HG03039 (cell line): Measurements from ENCODE around the gene CCDC3.
"Not testable (repeated sequence)": the region's sequence is repeated elsewhere in the genome, so short reads cannot be mapped to it uniquely, and the experiment has no call there.

Experiments
- ATAC-seq: cut with Tn5 transposase; IDR thresholded peaks from one replicate; pipeline ENCODE4 v1.9.1; 2021; ENCODE audit warnings: mild to moderate bottlenecking, moderate library complexity; ENCODE audit not compliant: unreplicated experiment

Gene CCDC3

DNA sequence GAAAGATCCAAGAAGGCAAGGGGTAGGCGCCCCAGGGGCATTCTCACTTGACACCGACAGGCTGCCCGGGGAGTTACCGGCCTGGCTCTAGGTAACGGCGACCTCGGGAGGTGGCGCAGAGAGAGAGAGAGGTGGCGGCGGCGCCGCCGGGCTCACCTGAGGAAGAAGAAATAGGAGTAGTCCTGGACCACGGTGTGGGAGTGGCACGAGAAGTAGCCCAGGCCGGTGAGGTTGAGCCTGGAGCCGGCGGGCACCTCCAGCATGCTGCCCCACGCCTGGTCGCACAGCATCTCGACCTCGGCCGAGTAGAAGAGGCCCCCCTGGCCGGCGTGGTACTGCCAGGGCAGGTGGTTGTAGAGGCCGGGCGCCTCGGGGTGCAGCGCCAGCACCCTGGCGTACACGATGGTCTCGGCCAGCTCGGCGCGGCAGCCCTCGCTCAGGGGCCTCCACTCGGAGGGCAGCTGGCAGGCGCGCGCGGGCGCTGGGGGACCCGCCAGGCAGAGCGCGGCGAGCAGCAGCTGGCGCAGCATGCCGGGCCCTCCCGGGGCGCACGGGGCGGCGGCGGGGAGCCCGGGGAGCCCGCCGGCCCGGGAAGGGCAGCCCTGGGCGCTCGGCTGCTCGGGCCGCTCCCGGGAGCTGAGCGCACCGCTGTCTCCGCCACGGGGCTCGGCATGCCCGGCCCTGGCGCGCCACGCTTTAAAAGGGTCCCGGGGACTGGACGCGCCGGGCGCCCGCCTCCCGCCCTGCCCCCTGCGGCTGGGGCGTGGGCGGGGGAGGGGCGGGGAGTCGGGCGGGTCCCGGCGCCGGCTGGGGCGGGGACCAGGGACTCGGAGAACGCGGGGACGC, at the start of gene CCDC3:
TSS of gene CCDC3 (minus strand) at position 673 of the 846 bp plus-strand sequence. CDS start at position 530, 143 bp downstream.
- no peak for ATAC-seq

DNA sequence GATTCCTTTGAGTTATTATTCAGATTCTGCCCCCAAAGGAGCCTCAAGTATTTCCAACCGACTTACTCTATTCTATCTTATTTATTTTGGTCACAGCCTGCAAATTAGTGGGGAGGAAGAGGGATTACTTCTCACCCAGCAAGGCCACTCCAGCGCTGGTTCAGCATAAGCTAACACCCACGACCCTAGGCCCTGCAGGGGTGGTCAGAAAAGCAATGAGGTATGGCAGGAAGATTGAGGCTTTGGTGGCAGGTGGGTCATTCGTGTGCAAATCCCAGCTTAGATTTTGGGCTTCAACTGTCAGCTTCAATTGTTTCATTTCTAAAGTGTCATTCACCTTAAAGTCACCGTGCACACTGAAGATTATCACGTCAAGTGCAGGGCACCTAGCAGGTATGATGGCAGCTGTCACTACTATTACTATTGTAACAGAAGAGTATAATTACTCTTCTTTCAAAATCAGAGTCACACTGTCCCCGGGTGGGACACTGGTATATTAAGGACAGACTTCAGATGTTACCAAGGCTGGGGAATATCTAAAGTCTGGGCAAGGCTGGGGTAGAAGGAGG, 49.7 kb upstream of the CCDC3 start:
- ATAC-seq = no peak

DNA sequence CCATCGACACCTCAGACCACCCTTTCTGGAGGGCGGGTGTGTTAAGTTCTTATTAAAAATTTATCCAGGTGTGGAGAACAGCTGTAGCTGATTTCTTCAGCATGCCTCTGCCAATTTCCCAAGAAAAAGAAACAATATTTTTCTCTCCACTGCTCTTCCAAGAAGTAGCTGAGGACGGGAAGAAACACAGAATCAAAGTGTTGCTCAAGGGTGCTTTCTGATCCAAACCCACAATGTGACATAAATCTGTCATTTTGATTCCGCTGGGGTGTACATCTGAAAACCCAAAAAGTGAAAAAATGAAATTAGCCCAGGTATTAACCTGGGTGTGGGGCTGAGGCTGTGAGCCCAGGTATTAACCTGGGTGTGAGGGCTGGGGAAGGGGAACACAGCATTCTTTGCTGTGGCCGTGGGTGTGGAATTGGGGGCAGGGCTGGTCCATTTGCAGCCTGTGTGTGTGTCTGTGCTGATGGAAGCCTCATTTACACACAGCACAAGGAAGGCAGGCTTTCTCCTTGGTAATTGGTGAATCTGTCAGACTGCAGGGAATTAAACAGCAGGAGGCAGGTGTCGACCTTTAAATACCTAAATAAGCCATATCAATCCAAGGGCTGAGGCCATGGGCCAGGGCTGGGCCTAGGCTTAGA, 48.4 kb upstream of the CCDC3 start:
- no peak for ATAC-seq

DNA sequence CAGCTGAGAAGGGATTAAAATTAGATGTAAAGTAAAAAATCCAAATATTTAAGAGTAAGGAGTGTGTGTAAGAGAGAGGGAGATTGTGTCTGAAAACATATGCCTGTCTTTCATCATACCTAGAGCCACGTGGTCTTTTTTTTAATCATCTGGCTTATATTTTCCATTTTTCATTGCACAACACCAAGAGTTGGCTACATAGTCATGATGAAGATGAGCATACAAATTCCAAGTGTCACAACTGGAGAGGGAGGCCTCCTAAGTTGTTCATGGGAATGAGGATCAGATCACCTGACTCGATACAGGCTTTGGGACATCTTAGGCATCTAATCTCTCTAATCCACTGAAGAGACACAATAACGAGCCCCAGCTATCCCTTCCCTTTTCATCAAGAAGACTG, 47.2 kb upstream of the CCDC3 start:
- no peak for ATAC-seq

DNA sequence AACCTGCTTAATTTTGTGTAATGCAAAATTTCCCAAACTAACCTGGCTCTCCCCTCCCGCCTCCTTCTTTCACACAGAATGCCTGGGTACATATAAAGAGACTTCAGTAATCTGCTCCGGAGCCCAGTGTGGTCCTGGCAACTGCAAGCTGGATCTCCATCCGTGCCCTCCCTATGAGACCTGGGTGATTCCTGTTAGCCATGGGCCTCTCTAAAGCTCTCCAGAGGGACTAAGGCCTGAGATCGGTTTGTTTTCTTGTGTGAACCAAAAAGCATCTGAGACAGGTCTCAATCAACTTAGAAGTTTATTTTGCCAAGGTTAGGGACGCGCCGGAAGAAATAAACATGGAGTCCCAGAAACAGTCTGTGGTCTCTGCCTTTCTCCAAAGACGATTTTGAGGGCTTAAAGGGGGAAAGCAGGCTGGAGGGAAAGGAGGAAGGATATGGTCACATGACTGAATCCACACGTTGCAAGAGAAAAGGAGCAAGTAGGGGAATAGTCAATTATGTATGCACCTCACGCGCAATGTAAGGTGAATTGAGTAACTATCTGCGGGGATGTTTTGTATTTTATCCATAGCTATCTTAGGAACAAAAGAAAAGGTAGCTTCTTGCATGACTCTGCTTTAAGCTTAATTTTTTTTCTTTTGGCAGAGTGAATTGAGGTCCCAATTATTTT, 46.2 kb upstream of the CCDC3 start:
- ATAC-seq = no peak

DNA sequence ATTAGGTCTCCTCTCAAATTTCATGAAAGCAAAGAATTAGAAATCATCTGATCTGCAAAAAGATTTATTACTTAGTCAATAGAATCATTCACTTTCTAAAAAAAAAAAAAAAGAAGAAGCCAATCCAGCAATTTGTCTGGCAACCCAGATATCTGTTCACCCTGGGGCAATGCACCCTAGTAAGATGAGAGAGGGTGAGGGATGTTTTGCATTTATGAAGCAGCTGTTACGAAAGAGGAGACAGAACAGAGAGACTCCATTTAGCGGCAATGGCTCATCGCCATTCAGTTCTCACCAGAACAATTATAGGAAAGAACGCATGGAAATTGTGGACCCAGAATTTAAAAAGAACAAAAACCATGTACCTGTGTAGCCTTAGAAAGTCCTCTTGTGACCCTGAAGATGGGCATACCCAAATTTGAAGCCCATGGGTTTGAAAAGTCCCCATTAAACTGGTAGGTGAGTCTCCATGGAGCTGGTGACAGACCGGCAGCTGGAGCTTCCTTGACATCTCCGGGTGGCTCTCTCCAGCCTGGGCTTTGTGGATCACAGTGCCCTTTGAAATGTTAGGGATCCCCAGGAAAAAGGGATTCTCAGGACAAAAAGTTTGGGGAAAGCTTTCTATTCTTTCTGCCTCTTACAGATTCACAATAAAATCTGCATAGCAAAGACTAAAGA, 45.5 kb upstream of the CCDC3 start:
- no peak for ATAC-seq

DNA sequence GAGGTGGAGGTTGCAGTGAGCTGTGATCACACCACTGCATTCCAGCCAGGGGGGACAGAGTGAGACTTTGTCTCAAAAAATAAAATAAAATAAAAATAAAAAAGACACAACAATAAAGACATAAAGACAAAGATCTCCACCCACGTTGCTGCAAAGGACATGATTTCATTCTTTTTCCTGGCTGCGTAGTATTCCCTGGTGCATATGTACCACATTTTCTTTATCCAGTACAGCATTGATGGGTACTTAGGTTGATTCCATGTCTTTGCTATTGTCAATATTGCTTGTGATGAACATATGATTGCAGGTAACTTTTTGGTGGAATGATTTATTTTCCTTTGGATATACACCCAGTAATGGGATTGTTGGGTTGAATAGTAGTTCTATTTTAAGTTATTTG, 42.0 kb upstream of the CCDC3 start:
- ATAC-seq = no peak

DNA sequence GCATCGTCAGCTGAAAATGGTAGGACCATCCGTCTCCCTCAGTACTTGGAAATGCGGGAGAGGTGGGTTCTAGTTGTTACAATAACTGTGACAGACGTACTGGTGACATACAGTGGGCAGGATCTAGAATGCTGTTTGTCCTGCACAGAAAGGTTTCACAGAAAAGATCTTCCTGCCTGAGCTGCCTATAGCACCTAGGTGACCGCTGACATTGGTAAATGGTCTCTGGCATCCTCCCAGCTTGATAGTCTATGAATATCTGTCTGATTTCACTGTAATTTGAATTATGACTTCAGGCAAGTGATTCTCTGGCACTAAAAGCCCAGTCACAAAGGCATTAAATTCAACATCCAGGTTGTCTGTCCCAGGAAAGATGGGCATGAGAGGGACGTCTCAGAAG, 38.2 kb upstream of the CCDC3 start:
- no peak for ATAC-seq

DNA sequence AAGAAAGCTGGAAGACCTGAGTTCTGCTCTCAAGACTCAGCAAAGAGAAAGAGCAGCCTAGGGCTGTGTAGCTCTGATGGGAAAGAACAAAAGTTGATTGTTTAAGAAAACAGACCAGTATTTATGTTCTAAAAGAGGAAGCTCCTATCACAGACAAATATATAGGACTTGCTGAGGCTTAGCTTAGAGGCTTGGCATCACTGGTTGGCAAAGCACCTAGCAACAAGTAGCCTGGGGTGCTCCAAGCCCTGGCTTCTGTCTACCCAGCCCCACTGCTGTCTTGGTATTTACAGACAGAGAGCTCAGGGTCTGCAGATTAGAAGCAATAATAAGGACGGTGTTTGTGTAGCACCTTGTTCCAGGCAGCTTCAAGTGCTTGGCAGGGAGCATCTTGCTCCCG, 36.9 kb upstream of the CCDC3 start:
- ATAC-seq = no peak

DNA sequence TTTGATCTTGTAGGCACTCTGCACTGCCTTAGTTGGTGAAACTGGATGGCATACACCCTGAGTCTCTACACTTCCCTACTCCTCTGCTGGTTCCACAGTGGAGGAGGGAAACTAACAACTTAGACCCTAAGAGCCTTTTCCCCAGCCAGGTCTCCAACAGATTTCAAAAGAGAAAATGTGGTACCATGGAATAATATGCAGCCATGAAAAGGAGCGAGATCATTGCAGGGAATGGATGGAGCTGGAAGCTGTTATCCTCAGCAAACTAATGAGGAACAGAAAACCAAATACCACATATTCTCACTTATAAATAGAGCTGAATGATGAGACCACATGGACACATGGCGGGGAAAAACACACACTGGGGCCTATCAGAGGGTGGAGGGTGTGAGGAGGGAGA, 36.3 kb upstream of the CCDC3 start:
- no peak for ATAC-seq

DNA sequence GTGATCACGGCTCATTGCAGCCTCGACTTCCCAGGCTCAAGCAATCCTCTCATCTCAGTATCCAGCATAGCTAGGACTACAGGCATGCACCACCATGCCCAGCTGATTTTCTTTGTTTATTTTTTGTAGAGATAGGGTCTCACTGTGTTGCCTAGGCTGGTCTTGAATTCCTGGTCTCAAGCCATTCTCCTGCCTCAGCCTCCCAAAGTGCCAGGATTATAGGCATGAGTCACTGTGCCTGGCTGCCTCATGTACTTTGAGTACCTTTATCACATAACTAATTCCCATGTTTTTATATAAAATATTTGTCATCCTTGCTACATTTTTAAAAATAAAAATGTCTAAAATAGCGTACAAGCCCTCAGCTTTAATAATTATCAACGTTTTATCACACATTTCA, 35.3 kb upstream of the CCDC3 start:
- ATAC-seq = no peak

DNA sequence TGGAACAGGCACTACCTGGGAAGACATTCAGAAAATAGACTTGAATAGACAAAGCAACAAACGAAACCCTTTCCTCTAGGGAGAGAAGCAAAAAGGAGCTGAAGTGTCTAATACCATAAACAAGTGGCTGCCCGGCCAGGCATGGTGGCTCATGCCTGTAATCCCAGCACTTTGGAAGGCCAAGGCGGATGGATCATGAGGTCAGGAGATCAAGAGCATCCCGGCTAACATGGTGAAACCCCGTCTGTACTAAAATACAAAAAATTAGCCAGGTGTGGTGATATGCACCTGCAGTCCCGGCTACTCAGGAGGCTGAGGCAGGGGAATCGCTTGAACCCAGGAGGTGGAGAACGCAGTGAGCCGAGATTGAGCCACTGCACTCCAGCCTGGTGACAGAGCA, 34.2 kb upstream of the CCDC3 start:
- ATAC-seq = not testable (repeated sequence)

DNA sequence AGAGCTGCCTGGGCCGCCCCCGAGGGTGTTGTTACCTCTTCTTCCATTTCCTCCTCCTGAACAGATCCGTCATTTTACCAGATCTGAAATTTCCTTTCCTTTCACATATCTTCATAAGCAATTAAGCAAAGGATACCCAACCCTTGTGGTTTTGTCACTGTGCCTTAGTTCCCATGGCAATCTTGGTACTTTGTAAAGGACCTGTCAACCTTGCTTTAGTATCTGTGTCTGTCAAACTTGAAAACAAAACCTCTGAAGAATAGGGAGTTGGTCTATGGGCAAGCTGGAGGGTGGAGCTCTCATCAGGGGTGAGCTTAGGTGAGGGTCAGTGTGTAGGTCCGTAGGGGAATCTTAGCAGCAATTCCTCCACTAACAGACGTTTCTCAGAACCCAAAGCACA, 25.4 kb upstream of the CCDC3 start:
- ATAC-seq = no peak

DNA sequence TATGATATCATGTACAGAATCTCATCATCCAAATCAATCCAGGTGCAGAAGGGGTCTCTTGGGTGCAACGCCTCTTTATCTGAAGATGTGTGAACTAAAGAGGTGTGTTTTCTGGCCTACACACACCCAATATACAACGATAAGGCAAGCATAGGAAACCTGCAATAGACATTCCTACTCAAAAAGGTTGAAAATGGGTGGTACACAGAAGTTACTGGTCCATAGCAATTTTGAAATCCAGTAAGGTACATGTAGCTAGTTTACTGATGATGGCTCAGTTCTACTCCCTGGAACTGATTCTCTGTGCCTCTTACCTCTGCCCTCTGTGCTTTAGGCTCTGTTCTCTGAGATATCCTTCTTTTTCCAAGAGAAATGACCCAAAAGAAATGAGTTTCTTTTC, 22.2 kb upstream of the CCDC3 start:
- no peak for ATAC-seq

DNA sequence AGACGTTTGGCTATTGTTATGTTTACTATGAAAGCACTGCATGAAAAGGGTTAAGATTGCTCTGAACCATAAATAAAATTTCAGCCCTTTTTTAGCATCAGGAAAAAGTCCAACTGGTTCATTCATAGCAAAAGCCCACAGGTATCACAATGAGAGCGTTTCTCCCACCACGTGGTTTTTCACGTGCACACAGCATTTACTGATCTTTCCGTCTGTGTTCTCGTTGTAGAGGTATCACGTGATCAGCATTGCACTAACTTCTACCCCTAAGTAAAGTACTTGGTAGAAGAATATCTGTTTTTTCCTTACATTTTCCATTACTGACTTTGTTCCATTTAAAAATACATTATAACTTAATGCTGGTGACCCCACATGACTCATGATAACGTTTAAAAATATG, 17.8 kb upstream of the CCDC3 start:
- no peak for ATAC-seq

DNA sequence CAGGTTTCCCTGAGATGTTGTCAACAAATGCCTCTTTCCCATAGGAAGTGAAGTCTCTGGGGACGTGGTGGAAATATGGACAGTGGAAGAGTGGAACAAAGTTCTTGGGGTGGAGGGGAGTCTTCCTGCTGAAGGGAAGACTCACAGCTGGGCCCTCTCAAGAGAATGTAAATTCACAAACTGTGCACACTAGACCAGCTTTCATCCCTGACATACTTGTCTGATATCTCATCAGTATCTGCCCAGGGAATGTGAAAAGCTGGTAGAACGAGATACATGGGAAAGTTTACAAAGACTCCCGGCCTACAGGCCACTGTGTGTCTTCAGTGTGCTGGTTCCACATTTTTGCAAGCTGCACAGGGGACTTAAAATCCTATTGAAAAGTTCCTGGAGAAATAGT, 16.7 kb upstream of the CCDC3 start:
- ATAC-seq = no peak

DNA sequence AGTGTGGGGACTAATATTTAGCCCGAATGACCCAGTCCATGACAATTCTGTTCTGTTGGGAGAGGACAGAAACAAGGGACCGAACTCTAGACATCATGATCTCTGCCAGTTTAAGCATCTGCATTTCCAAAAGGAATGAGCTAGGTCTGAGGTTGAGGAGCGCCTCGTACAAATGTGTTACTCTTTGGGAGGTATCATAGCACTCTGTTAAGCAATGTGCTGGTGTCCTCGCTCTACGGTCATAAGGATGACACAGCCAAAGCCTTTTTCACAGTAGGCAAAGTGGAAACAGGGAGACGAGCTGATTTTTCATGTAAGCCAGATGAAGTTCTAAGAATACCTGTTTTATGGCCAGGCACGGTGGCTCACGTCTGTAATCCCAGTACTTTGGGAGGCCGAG, 15.4 kb upstream of the CCDC3 start:
- no peak for ATAC-seq

DNA sequence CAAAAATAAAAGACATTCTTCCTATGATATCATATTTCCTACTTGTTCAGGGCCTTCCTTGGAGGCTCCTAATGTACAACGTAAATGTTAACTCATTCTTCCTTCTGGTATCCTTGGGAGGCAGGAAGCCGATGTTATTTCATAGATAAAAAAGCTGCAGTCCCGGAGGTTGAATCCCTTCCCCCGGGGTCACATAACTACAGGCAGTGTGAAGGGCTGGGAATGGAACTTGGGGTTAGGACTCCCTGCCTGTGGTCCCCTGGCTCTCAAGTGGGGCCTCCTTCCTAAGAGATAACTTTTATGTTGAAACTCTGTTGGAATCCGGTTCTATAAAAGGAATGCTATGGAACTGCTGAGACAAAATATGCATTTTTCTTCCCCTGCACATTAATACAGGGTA, 14.9 kb upstream of the CCDC3 start:
- ATAC-seq = no peak

DNA sequence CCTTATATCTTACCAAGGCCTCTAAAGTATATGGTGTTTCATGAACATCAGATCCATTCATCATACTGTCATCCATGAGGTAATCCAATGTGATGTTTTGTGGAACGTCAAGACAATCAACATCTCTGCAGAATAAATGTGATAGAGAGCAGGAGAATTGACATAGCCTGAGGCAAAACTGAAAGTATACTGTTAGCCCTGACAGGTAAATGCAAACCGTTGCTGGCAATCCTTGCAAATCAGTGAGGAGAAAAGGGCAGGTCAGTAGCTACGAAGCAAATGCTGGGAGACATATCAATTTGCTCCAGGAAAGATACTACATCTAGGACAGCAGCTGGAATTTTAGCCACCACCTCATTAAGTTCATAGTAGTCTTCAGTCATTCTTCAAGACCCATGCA, 4.5 kb upstream of the CCDC3 start:
- ATAC-seq = no peak

DNA sequence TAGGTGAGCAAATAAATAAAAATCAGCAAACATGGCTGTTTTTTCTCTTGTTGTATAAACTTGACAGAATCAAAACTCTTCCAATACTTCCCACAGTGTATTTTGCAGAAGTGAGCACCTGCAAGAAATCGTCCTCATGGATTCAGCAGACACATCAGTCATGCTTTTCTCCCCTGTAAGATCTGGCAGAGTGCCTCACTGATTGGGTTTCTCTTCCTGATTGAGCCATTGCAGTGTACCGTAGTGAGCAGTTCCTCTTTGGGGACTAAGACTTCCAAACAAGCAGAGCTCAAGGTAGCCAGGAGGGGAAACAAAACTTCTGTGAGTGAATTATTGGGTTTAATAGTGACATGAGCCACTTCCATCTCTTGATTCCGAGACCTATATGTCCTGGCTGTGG, 2.2 kb upstream of the CCDC3 start:
- no peak for ATAC-seq

DNA sequence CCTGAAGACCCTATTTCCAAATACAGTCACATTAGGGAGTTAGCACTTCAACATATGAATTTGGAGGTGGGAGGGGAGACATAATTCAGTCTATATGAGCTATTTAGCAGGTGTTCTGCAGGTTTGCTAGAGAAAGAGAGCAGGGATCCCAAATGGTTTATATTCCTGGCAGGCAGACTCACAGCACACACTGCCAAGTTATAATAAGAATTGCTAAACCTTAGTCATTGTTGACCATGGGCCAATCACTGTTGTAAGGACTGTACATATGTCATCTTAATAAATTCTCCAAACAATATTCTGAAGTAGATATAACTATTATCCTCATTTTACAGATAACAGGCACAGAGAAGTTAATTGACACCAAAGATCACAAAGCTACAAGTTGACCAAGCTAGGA, 1.5 kb upstream of the CCDC3 start:
- no peak for ATAC-seq
